Peyer's patch (tissue), 4 donors: ENCODE results near the gene ODF2L. TPM values are rescaled to one million over a fixed set of nuclear protein-coding genes. Genes with fewer than 3 reads are reported as not detected.

Source experiments
- DNase-seq, 3 donors: peaks; one replicate each; pipeline ENCODE4 v3.0.0-alpha.2; 2017 to 2019
- H3K27ac ChIP-seq, 4 donors: fragments of 200-600 bp; sonication (generic); one replicate each; pipeline ENCODE4 v1.5.1; 2016 to 2019
- H3K27me3 ChIP-seq, 2 donors: fragments of 200-600 bp; sonication (generic); one replicate each; pipeline ENCODE4 v1.5.1; 2019
- H3K36me3 ChIP-seq, 3 donors: fragments of 200-600 bp; sonication (generic); one replicate each; pipeline ENCODE4 v1.5.1; 2016 to 2019
- H3K4me1 ChIP-seq, 4 donors: fragments of 200-600 bp; sonication (generic); one replicate each; pipeline ENCODE4 v1.5.1; 2016 to 2019
- H3K4me3 ChIP-seq, 4 donors: fragments of 200-600 bp; sonication (generic); 1 replicate in 3 of 4; 2 replicates in 1 of 4; pipeline ENCODE4 v1.5.1; 2016 to 2019; ENCODE audit warnings: mild to moderate bottlenecking in 1 of 4
- H3K9me3 ChIP-seq, 4 donors: fragments of 200-600 bp; sonication (generic); one replicate each; pipeline ENCODE4 v1.5.1; 2016 to 2019; ENCODE audit warnings: mild to moderate bottlenecking in 1 of 4
- CTCF ChIP-seq, 6 experiments: fragments of 450-650 bp in 4 of 6; fragments of 200-600 bp in 2 of 6; sonication (generic) in 1 of 6; IDR thresholded peaks; one replicate each; pipeline ENCODE4 v1.5.1; 2017 to 2019; ENCODE audit warnings: antibody characterized with exemption in 6 of 6, mild to moderate bottlenecking in 3 of 6, moderate library complexity in 1 of 6
- POLR2A ChIP-seq, 2 donors: fragments of 450-650 bp; IDR thresholded peaks; one replicate each; pipeline ENCODE4 v1.5.1; 2017; ENCODE audit warnings: antibody characterized with exemption in 2 of 2, mild to moderate bottlenecking in 2 of 2, moderate library complexity in 2 of 2
- total RNA-seq, 4 donors: library from RNA; depleted of rRNA; stranded (reverse); fragments of >200 nt; gene quantifications; one replicate each; pipeline ENCODE4 v1.1.0, GENCODE V29; 2016

ODF2L gene
- total RNA-seq, 4 donors from 2014 or later: 29.8 to 225 (median 46.5) TPM

GRCh38 chr1:86423473-86423872 lies 27.4 kb upstream of the ODF2L start:
- no peaks in the 10 kb centered on the region for H3K36me3 ChIP-seq
- no peaks in the 10 kb centered on the region for H3K27me3 ChIP-seq
- H3K4me1 ChIP-seq: no peaks in the 10 kb centered on the region
- no peak for DNase-seq
- H3K4me3 ChIP-seq: no peak overlapping the region
- TF ChIP-seq CTCF (IDR thresholded peaks at IDR 0.05) (no peak), POLR2A (IDR thresholded peaks at IDR 0.05) (no peak)
- no peak overlapping the region for H3K27ac ChIP-seq
- no peaks in the 10 kb centered on the region for H3K9me3 ChIP-seq

- no peak overlapping the region for H3K27ac ChIP-seq
- no peak overlapping the region for H3K4me3 ChIP-seq
- no peaks in the 10 kb centered on the region for H3K4me1 ChIP-seq
- H3K27me3 ChIP-seq: no peaks in the 10 kb centered on the region
- no peaks in the 10 kb centered on the region for H3K9me3 ChIP-seq
- DNase-seq: no peak
- H3K36me3 ChIP-seq: no peaks in the 10 kb centered on the region
- TF ChIP-seq POLR2A (IDR thresholded peaks at IDR 0.05) (no peak), CTCF (IDR thresholded peaks at IDR 0.05) (no peak)
Measured at GRCh38 chr1:86421601-86422280, 25.6 kb upstream of the ODF2L start.

- Histone ChIP-seq H3K4me1 (no peaks in the 10 kb centered on the region), H3K4me3 (no peak overlapping the region), H3K9me3 (no peaks in the 10 kb centered on the region), H3K27ac (no peak overlapping the region), H3K27me3 (no peaks in the 10 kb centered on the region), H3K36me3 (no peaks in the 10 kb centered on the region)
- TF ChIP-seq POLR2A (IDR thresholded peaks at IDR 0.05): no peak
- TF ChIP-seq CTCF (IDR thresholded peaks at IDR 0.05): peak in 5 of 6 experiments; percentile 23 to 62 (median 58)
- peak in 1 of 3 donors; percentile 61 for DNase-seq
Measured at GRCh38 chr1:86419277-86419903, 23.3 kb upstream of the ODF2L start.

GRCh38 chr1:86416343-86416742 lies 20.2 kb upstream of the ODF2L start:
- peak in 2 of 3 donors; percentile 66 to 89 for DNase-seq
- Histone ChIP-seq H3K4me1 (no peaks in the 10 kb centered on the region), H3K4me3 (no peak overlapping the region), H3K9me3 (no peaks in the 10 kb centered on the region), H3K27ac (no peak overlapping the region), H3K36me3 (no peaks in the 10 kb centered on the region), H3K27me3 (no peaks in the 10 kb centered on the region)
- no peak for TF ChIP-seq POLR2A (IDR thresholded peaks at IDR 0.05)
- no peak for TF ChIP-seq CTCF (IDR thresholded peaks at IDR 0.05)

GRCh38 chr1:86410879-86411278 lies 14.8 kb upstream of the ODF2L start:
- Histone ChIP-seq H3K27ac (no peak overlapping the region), H3K4me3 (no peak overlapping the region), H3K9me3 (no peaks in the 10 kb centered on the region), H3K36me3 (no peaks in the 10 kb centered on the region), H3K4me1 (no peaks in the 10 kb centered on the region), H3K27me3 (no peaks in the 10 kb centered on the region)
- TF ChIP-seq POLR2A (IDR thresholded peaks at IDR 0.05): no peak
- no peak for TF ChIP-seq CTCF (IDR thresholded peaks at IDR 0.05)
- DNase-seq: no peak
